GM19238 (cell line): ENCODE data around the gene ANO1.

Experiments
- DNase-seq: peaks from one replicate; pipeline ENCODE4 v3.0.0; 2011; ENCODE audit warnings: low spot score; ENCODE audit not compliant: insufficient read length

Gene ANO1

DNA sequence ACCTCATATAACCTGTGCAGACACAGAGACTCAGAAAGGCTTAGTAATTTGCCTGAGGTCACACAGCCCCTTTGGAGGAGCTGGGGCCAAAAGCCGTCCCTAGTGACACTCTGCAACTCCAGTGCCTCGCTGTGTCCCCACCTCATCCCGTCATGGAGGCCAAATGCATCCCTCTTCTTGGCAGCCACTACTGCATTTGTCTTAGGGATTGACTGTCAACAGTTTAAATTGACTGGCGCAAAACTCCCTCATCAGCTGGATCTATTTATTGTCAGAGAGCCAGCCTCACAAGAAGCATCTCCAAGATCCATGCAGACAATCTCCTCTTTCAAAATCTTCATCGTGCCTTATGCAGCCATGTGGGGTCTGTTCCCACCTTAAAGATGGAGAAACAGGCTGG is 35.7 kb downstream of the ANO1 start:
- DNase-seq, result no peak

DNA sequence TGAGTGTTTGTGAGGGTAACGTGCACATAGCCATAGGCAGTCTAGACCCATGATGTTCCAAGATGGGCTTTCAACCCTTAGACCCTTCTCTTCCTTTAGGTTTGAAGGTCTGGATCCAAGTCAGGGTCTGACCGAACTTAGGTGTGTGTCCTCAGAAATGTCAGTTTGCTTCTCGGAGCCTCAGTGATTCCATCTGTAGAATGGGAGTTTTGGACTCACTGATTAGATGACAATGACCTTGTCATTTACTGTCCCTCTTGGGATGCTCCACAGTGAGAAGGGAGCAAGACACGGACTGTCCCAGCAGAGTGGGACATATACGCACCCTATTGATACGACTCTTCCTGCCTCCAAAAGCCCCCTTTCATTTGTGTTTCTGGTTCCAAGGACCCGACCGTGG is 37.7 kb downstream of the ANO1 start:
- no peak for DNase-seq

DNA sequence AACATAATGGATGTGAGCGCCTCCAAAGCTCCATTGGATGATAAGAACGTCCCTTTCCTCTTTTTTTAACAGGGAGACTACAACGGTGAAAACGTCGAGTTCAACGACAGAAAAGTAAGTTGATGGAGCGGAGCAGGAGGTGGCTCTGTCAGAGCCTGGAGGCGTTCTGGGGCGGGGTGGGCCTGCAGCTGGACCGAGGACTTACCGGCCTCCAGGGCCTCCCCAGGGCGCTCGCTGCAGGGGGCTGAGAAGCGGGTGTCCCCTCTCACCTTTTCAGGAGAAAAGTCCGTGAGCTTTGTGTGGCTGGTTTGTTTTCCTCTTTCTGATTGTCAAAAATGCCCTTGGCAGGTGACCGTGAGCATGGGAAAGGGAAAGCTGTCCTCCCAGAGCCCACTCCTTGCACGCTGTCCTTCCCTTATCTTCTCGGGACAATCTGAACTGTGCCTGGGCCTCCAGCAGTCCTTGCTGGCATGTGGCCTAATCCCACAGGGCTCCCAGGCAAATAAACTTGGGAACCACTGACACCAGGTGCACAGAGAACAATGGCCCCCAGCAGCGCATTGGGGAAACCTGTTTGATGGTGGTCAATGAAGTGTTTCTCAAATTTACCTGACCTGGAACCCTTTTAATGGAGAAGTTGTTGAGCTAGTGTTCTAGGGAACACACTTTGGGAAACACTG is 38.4 kb downstream of the ANO1 start:
- no peak for DNase-seq

DNA sequence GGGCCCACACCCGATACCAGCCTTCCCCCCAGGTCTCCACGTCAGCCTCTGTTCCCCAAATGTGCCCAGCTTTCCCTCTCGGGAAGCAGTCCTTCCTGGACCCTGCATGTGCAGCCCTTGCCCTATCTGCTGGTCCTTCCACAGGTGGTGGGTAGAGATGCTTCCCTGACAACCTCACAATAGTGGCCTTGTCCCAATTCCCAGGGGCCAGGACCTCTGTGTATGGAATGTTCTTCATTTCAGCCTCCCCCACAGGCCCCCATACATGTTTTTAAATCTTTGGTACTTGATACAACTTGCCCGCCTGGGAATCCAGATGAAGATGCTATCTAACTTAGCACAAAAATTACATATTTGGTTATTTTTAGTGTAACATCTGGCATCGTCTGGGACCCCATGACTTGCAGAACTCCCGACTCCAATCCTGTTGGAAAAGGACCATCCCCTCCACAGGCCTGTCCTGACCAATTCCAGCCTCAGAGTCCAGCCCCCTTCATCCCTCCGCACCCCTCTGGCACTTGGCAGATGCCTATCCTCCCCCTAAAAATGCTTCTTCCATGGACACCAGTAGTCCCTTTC is 39.5 kb downstream of the ANO1 start:
- no peak for DNase-seq

DNA sequence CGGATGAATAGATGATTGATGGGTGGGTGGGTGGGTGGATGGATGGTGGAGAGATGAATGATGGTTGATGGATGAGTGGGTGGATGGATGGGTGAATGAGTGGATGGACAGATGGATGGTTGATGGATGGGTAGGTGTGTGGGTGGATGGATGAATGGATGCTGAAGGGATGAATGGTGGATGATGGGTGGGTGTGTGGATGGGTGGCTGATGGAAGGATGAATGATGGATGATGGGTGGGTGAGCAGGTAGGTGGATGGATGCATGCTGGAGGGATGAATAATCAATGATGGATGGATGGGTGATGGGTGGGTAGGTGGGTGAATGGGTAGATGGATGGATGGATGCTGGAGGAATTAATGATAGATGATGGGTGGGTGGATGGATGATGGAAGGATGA is 40.5 kb downstream of the ANO1 start:
- no peak for DNase-seq

DNA sequence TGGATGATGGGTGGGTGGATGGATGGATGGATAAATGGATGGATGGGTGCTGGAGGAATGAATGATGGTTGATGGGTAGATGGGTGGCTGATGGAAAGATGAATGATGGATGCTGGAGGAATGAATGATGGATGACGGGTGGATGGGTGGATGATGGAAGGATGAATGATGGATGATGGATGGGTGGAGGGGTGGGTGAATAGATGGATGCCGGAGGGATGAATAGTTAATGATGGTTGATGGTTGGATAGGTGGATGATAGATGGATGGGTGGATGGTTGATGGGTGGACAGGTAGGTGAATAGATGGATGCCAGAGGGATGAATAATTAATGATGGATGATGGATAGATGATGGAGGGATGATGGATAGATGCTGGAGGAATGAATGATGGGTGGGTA is 41.4 kb downstream of the ANO1 start:
- no peak for DNase-seq

DNA sequence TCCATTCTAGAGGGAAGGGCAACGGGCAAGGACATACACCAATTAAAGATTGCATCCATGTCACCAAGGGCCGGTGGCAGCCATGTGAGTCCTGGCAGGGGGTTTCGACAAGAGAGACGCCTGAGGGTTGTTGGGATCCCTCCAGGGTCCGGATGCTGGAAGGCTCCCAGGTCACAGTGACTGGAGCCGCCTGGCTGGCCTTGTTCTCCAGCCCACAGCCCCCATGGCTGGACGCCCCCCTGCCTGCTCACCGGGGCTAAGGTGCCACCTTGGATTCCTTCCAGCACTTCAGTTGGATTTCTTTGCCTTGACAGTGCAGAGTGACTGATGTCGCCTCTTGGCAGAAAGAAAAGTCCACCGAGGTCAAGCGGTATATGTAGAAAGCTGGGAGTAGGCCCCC is 42.6 kb downstream of the ANO1 start:
- no peak for DNase-seq

DNA sequence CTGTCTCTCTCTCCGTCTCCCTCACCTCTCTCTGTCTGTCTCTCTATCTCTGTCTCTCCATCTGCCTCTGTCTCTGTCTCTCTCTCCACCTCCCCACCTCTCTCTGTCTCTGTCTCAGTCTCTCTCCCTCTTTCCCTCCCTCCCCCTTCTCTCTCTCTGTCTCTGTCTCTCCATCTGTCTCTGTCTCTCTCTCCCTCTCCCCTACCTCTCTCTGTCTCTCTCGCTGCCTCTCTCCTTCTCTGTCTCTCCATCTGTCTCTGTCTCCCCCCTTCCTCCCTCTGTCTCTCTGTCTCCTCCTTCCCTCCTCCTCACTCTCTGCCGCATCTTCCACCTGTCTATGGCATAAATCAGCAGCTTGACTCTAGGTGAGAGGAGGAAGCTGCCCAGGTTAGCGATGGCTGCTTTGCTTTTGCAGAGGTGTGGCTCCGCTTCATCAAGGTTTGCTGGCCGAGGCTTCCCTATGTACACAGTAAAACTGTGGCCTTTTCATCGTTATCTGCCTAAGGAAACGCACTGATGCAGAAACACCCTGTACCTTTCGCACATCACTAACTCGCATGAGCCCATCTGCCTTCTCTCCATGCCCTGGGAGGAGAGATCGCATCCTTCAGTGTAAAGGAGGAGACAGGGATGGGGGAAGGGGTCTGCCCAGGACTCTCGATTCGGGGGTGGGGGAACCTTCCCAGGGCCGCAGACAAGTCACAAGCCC is 44.5 kb downstream of the ANO1 start:
- DNase-seq, result no peak

DNA sequence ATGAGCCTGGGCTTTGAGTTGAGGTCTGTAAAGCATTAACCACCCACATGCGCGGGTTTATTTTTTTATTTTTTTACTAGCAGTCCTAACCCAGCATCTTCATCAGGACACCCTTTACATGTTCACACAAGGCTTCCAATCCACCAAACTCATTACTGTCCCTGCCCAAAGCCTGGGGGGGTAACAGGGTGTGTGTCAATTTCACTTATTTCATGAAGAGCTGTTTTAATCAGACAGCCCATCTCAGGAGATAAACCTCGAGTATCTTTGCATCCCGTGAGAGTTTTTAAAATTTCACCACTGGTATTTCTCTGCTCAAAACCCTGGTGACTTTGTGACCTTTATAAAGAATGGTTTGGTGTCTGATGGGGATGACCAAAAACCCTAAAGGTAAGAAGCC is 45.6 kb downstream of the ANO1 start:
- DNase-seq, result no peak

DNA sequence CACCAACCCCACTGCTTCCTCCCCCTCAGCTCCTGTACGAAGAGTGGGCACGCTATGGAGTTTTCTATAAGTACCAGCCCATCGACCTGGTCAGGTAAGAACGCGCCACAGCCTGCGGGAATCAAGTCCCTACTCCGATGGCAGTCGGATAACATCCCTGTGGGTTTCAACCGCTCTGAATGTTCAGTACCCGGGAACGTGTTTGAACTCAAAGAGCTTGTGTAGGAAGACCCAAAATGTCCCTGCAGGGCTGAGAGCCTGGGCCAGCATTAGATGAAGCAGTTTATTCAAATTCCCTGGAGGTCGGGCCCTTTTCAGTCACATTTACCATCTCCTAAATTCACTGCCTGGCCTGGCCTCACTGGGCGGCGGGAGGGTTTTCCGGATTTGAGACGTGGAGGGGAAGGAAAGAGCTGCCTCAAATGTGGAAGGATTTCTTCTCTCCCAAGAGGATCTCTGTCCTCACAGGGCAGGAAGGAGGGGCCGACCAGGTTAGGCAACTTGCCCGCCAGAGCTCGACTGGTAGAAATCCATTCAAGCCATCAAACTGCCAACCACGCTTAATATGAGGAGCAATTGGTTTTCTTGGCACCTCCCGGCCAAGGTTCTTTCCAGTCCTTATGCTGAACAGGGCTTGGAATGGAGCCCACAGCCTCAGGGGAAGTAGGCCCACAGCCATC is 46.3 kb downstream of the ANO1 start:
- no peak for DNase-seq

DNA sequence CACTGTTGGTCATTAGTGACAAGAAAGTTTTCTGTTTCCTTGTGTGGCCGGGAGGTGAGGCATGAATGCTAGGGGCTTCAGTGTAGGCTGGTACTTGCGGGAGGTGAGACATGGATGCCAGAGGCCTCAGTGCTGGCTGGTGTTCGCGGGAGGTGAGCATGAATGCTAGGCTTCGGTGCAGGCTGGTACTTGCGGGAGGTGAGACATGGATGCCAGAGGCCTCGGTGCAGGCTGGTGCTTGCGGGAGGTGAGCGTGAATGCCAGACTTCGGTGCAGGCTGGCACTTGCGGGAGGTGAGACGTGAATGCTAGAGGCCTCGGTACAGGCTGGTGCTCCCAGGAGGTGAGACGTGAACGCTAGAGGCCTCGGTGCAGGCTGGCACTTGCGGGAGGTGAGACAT is 48.4 kb downstream of the ANO1 start:
- no peak for DNase-seq

DNA sequence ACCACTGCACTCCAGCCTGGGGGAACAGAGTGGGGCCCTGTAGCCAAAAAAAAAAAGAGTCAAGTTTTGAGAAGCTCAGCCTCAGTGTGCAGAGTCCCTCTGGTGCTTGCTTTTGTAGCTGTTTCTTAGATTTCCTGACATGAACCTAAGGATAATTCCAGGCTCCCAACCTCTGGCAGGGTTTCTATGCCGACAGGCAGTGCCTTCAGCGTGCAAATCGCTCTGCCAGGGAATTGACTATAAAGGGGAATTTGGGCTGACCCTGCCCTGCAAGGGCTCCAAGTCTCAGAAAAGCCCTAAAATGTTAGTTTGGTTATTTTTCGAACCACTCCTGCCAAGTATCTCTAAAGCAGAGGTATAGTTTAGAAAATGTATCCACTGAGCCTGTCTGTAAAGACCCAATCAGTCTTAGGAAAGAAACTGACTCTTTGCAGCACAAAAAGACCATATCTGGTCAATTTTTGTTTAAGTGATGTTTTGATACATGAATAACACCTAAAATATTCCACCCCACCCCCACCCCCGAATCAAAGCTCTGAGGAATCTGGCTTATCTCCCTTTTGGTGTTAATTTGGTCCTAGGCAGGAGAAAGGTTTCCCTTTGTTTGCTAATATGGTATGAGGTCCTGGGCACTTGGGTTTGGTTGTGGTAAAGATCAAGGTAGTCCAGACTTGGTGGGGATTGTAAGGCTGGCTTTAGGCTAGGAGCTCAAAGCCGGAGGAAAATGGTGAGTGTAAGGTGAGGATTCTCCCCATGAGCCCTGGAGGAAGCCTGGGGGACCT is 49.7 kb downstream of the ANO1 start:
- no peak for DNase-seq

DNA sequence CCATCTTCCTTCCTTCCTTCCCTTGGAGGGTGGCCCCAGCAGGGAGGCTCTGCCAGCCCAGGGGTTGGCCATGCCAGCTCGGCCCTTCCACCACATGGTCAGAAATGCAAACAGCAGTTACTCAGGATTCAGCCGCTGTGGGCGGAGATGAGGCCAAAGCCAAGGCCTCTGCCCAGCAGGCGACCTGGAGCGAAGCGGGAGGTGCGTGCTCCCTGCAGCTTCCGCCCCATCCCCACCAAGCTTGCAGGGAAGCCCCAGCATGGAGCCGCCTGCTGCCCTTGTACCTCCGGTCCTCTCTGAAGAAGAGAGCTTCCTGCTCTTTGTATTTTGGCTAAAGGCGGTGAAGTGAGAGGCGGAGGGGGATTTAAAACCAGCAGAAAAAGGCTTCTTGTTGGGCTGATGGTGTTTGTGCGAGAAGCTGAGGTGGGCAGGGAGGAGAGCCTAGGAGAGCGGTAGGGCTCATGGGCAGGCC is 50.4 kb downstream of the ANO1 start:
- no peak for DNase-seq

DNA sequence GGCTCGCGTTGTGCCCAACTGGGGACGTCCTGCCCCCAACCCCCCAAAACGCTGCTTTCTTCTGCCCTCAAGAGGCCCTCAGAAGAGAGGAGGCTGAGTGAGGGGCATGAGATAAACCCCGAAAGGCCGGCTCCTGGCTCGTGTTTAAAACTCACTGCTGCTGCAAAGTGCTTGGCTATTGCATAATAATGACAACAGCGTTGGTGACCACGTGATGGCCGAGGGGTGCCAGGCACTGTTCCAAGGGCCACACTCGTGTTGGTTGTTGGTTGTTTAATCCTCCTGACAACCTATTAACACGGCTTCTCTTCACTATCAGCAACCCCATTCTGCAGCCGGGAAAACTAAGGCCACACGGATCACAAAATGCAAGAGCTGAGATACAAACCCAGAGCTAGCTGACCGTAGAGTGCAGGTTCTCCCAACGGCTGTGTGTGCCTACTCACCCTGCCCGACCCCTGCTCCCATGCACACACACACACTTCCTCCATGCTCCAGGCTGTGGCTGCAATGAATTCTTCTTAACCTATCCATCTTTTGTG is 51.0 kb downstream of the ANO1 start:
- no peak for DNase-seq

DNA sequence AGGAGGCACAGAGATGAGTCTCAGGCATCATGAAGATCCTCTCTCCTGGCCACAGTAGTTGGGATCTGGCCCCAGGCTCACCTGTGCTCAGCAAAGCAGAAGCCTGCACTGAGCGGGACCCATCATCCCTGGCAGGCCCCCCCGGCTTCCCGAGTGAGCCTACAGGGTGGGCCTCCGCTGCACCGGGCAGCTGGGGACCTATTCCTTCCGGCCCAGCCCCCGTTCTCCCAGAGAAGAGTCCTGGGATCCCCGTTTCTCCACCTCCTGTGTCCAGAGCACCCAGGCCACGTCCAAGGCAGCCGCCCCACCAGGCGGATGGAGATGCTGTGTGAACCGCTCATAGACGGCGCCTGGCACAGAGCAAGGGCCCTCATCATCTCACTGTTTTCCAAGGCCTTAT is 52.5 kb downstream of the ANO1 start:
- DNase-seq, result no peak

DNA sequence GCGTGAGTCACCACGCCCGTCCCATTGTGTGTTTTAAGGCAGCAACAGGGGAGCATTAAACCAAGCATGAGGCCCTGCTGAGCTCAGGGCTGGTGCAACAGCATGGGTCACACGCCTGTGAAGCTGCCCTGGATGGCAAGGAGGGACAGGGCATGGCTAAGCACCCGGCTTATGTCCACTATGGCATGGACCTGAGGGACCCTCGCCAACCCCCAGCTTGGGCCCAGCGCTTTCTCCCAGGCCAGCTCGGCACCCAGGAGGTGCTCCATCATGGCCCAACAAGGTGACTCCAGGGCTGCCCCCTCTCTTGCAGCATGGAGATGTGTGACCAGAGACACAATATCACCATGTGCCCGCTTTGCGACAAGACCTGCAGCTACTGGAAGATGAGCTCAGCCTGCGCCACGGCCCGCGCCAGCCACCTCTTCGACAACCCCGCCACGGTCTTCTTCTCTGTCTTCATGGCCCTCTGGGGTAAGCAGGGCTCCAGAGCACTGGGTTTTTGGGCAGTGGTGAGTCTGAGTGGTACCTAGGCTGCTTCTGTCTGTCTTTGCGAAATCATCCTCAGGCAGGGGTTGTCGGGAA is 53.6 kb downstream of the ANO1 start:
- DNase-seq, result no peak

DNA sequence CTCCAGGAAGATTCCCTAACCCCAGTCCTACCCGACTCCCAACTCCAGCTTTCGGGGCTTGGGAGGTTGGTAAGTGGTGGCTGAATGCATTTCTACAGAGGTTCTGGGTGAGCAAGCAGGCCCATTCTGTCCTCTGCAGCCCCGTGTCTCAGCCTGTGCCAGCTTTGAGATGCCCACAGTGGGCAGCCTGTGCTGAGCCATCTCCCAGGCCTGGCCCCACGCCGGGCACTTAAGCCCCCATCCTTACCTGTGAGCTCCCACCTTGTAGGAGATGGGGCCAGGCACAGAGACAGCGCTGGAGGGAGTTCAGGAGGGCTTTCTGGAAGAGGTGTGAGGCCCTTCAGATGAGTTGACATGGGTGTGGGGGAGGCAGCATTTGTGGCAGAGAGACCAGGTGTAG is 54.5 kb downstream of the ANO1 start:
- no peak for DNase-seq

DNA sequence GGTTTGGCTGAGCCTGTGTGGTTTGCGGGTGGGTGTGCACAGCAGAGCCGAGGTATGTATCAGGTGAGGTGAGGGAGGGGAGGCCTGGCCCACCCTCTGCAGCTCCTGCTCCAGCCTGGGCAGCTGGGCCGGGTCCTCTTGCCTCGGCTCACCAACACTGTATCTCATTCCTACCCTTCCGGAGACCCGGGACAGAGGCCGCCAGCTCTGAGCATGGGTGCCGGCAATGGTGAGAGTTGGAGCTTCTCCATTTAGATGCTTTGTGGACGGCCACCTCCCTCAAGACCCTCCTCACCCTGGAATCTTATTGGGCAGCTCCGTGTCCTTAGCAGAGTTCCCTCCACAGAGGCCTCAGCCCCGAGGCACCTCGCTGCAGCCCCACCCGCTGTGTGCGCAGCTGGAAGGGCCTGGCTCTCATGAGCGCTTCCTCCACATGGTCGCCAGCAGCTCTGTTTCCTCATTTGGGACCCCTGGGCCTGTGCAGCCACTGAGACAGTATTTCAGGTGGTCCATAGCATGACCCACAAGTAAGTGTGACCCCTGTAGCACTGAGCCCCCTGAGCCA is 55.7 kb downstream of the ANO1 start:
- no peak for DNase-seq

DNA sequence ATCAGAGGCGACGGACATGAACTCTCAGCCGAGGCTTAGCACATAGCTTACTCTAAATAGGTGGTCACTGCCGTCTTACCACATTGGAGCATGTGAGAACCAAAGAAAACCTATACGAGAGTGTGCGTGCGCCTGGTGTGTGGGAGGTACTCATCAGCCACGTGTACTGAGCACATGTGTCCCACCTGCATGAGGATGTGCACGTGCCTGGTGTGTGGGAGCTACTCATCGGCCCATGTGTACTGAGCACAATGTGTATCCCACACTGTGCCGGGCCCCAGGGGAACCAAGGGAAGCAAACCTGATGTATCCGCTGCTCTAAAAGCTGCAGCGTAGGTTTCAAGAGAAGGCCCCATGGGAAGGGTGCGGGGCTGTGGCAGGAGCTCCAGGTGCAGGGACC is 56.4 kb downstream of the ANO1 start:
- DNase-seq, result no peak

DNA sequence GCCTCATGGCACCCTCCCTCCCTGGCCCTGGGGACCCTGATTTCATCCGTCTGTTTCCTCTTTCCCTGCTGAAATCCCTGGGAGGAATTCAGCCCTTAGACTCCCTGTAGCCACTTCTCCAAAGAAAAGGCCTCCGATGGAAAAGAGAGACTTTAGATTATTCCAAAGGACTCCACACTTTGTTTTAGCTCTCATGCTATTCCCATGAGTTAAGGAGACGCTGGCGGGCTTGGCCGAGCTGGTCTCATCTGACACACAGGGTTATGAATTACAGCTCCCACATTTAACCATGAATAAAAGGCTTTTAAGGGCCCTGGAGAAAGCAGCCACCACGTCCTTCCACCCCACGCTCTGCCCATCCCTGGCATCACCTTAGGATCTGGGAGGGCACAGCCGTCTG is 57.0 kb downstream of the ANO1 start:
- no peak for DNase-seq

DNA sequence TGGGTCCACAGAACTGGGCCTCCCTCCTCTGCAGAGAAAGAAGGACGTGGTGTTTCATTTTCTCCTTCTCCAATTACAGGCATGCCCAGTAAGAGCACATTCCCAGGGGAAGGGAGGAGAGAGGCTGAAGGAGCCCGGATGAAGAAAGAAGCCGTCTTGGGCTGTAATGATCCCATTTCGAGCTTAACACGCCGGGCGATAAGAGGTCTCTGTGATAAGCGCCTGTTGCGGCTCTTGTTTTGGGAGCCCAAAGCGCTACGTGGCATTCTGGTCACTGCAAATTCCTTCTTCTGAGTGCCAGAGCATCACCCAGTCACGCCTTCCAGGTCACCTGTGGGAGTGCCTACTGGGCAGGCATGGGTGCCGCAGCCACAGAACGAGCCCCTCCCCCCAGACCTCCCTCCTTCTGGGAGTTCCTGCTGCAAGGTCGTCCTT is 57.5 kb downstream of the ANO1 start:
- DNase-seq, result no peak
